Uterus (tissue), 4 donors: ENCODE results near the gene CEBPE. TPM values are rescaled to one million over a fixed set of nuclear protein-coding genes. Genes with fewer than 3 reads are reported as not detected.

ENCODE experiments used
- DNase-seq, 2 donors: peaks; one replicate each; pipeline ENCODE4 v3.0.0-alpha.2; 2019 to 2020
- H3K27ac ChIP-seq, 2 donors: fragments of 200-600 bp; sonication (generic); 1 replicate in 1 of 2; 2 replicates in 1 of 2; pipeline ENCODE4 v1.5.1; 2016 to 2018
- H3K27me3 ChIP-seq, 2 donors: fragments of 200-600 bp; sonication (generic); one replicate each; pipeline ENCODE4 v1.5.1; 2018 to 2019; ENCODE audit warnings: control low read depth in 1 of 2
- H3K36me3 ChIP-seq, 2 donors: fragments of 200-600 bp; sonication (generic); one replicate each; pipeline ENCODE4 v1.5.1; 2019; ENCODE audit warnings: control low read depth in 1 of 2
- H3K4me1 ChIP-seq, 2 donors: fragments of 200-600 bp; sonication (generic); one replicate each; pipeline ENCODE4 v1.5.1; 2018 to 2019; ENCODE audit warnings: control low read depth in 1 of 2
- H3K4me3 ChIP-seq, 2 donors: fragments of 200-600 bp; sonication (generic); 1 replicate in 1 of 2; 2 replicates in 1 of 2; pipeline ENCODE4 v1.5.1; 2018 to 2019; ENCODE audit warnings: mild to moderate bottlenecking in 1 of 2
- H3K9me3 ChIP-seq, 2 donors: fragments of 200-600 bp; sonication (generic); one replicate each; pipeline ENCODE4 v1.5.1; 2019; ENCODE audit warnings: control low read depth in 1 of 2
- POLR2A ChIP-seq, 2 donors: fragments of 450-650 bp; IDR thresholded peaks; one replicate each; pipeline ENCODE4 v1.6.1; 2016; ENCODE audit warnings: antibody characterized with exemption in 2 of 2, mild to moderate bottlenecking in 1 of 2, moderate library complexity in 1 of 2
- intact Hi-C: fragments of 100-400 bp; cut with DNase I; formaldehyde crosslinking; loops from one replicate; pipeline ENCODE4 v1.15.1; 2023; ENCODE audit warnings: low total_unique reads
- total RNA-seq, 4 donors: library from RNA; depleted of rRNA in 3 of 4; stranded (reverse); fragments of >200 nt in 3 of 4; gene quantifications; one replicate each; pipeline versions ENCODE4 v1.1.0 to v1.2.4, GENCODE V29; 2014 to 2023
- TF ChIP-seq, protein P1 (sequence below), 4 experiments: fragments of 200-600 bp in 2 of 4; fragments of 450-650 bp in 2 of 4; sonication (generic) in 2 of 4; IDR thresholded peaks; one replicate each; pipeline ENCODE4 v1.5.1; 2016 to 2019; ENCODE audit warnings: antibody characterized with exemption in 4 of 4, mild to moderate bottlenecking in 2 of 4, moderate library complexity in 1 of 4
- donor health status: DM: yes; HTN: yes; CAD: no.

The CEBPE gene
- total RNA-seq, 4 donors from 2014 or later = not detected

DNA sequence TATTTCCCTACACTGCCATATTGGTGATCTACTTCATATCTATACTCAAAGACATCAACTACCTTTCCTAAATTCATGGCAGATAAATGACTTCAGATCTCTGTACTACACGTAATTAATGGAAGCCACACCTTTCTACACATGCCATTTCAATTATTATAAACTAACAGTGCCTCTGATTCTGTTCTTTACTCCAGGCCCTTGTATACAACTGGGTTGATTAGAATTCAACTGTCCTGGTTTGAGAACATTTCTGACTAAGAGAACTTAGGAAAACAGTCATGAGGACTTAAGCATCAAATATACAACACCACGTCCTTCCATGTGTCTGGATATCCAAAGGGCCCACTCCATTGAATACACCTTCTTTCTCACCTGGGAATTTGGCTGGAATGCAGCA is 26.0 kb downstream of the CEBPE start:
- H3K4me3 ChIP-seq = no peak overlapping the region
- no peaks in the 10 kb centered on the region for H3K27me3 ChIP-seq
- H3K27ac ChIP-seq = no peak overlapping the region
- DNase-seq = no peak
- H3K4me1 ChIP-seq = no peaks in the 10 kb centered on the region
- H3K36me3 ChIP-seq = no peaks in the 10 kb centered on the region
- TF ChIP-seq, protein P1, sequence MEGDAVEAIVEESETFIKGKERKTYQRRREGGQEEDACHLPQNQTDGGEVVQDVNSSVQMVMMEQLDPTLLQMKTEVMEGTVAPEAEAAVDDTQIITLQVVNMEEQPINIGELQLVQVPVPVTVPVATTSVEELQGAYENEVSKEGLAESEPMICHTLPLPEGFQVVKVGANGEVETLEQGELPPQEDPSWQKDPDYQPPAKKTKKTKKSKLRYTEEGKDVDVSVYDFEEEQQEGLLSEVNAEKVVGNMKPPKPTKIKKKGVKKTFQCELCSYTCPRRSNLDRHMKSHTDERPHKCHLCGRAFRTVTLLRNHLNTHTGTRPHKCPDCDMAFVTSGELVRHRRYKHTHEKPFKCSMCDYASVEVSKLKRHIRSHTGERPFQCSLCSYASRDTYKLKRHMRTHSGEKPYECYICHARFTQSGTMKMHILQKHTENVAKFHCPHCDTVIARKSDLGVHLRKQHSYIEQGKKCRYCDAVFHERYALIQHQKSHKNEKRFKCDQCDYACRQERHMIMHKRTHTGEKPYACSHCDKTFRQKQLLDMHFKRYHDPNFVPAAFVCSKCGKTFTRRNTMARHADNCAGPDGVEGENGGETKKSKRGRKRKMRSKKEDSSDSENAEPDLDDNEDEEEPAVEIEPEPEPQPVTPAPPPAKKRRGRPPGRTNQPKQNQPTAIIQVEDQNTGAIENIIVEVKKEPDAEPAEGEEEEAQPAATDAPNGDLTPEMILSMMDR (IDR thresholded peaks at IDR 0.05) = no peak
- TF ChIP-seq POLR2A (IDR thresholded peaks at IDR 0.05) = no peak
- H3K9me3 ChIP-seq = no peaks in the 10 kb centered on the region
- intact Hi-C loops = no loop called here

DNA sequence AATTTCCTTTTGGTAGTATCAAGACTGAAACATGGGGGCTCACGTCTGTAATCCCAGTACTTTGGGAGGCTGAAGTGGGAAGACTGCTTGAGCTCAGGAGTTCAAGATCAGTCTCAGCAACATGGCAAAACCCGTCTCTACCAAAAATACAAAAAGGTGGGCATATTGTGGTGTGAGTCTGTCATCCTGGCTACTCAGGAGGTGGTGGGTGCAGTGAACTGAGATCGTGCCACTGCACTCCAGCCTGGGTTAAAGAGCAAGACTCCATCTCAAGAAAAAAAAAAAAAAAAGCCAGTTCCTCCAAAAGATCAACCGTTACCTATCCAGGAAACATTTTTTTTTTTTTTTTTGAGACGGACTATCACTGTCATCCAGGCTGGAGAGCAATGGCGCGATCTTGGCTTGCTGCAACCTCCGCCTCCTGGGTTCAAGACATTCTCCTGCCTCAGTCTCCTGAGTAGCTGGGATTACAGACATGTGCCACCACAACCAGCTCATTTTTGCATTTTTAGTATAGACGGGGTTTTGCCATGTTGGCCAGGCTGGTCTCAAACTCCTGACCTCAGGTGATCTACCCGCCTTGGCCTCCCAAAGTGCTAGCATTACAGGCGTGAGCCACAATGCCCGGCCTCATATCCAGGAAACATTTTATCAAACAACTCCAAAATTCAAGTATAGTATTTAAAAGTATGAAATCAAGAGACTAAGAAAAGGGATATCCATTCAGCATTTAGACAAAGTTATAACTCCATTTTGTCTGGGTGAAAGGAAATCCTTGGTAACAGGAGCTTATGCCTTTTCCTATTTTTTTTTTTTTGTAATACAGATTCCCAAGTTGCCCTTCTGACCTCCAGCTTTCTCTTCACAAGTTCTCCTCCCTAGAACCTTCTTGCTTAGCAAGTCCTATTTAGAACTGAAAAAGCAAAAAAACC is 27.5 kb downstream of the CEBPE start:
- intact Hi-C loops = no loop called here
- H3K27me3 ChIP-seq = no peaks in the 10 kb centered on the region
- no peaks in the 10 kb centered on the region for H3K36me3 ChIP-seq
- no peak for DNase-seq
- H3K4me1 ChIP-seq = no peaks in the 10 kb centered on the region
- no peak for TF ChIP-seq POLR2A (IDR thresholded peaks at IDR 0.05)
- TF ChIP-seq, protein P1 (IDR thresholded peaks at IDR 0.05) = no peak
- no peak overlapping the region for H3K4me3 ChIP-seq
- H3K9me3 ChIP-seq = no peaks in the 10 kb centered on the region
- H3K27ac ChIP-seq = no peak overlapping the region

DNA sequence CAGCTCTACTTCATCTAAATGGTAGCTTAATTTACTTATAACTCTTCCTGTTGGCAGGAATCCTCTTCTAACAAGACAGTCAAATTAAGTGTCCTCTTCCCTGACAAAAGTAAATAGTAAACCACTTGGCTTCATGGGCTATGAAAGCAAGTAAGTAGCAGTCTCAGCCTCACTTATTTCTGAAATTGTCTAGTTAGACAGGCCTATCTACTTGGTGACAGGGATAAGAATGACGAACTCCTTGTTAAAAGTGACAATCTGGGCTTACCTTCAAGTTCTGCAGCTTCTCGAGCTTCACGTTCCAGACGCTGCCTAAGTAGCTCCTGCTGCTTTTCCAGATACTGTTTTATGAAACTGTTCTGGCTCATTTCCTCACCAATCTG is 28.8 kb downstream of the CEBPE start:
- Histone ChIP-seq H3K4me3 (no peak overlapping the region), H3K27me3 (no peaks in the 10 kb centered on the region), H3K4me1 (no peaks in the 10 kb centered on the region), H3K36me3 (no peaks in the 10 kb centered on the region), H3K9me3 (no peaks in the 10 kb centered on the region), H3K27ac (no peak overlapping the region)
- no peak for DNase-seq
- TF ChIP-seq, protein P1 (IDR thresholded peaks at IDR 0.05) = no peak
- no peak for TF ChIP-seq POLR2A (IDR thresholded peaks at IDR 0.05)
- intact Hi-C loops = no loop called here

DNA sequence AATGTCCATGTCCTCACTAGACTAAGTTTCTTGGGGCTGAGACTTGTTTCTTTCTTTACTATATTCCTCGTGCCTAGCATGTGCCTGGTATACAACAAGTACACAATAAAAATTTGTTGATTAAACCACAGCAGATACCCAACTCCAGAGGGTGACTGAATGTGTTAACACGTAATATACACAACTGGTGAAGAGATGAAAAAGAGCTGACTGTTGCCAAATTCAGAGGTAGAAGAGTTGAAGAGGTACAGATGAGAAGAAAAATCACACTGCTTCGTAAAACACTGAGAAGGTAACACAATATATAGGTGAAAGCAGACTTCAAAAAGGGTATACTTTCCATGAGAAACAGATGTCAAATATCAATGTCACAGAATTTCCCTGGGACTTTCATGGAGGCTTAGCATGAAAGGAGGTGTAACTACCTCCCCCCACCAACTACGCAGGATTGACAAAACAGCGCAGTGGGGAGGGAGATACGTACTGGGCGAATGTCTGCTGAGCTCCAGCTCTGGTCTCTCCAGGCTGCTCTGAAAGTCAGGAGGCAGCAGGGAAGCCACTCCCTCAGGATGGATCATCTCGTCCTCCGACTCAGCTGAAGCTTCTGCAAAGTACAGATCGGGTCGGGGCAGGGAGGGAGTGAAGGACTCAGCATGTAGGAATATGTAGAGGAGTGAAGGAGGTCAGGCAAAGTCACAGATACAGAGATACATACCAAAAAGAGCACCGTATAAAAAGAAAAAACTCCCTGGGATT is 29.4 kb downstream of the CEBPE start:
- intact Hi-C loops = no loop called here
- H3K36me3 ChIP-seq = no peaks in the 10 kb centered on the region

More for the DNA sequence above, 29.4 kb downstream of the CEBPE start:
- H3K27me3 ChIP-seq = no peaks in the 10 kb centered on the region
- DNase-seq = no peak
- TF ChIP-seq, protein P1 (IDR thresholded peaks at IDR 0.05) = no peak
- no peak for TF ChIP-seq POLR2A (IDR thresholded peaks at IDR 0.05)
- no peak overlapping the region for H3K4me3 ChIP-seq
- no peak overlapping the region for H3K27ac ChIP-seq
- no peaks in the 10 kb centered on the region for H3K9me3 ChIP-seq
- no peaks in the 10 kb centered on the region for H3K4me1 ChIP-seq
